Measurements from ENCODE around the gene MARCHF6. TPM values are rescaled to one million over a fixed set of nuclear protein-coding genes. Genes with fewer than 3 reads are reported as not detected.

The MARCHF6 gene, protein sequence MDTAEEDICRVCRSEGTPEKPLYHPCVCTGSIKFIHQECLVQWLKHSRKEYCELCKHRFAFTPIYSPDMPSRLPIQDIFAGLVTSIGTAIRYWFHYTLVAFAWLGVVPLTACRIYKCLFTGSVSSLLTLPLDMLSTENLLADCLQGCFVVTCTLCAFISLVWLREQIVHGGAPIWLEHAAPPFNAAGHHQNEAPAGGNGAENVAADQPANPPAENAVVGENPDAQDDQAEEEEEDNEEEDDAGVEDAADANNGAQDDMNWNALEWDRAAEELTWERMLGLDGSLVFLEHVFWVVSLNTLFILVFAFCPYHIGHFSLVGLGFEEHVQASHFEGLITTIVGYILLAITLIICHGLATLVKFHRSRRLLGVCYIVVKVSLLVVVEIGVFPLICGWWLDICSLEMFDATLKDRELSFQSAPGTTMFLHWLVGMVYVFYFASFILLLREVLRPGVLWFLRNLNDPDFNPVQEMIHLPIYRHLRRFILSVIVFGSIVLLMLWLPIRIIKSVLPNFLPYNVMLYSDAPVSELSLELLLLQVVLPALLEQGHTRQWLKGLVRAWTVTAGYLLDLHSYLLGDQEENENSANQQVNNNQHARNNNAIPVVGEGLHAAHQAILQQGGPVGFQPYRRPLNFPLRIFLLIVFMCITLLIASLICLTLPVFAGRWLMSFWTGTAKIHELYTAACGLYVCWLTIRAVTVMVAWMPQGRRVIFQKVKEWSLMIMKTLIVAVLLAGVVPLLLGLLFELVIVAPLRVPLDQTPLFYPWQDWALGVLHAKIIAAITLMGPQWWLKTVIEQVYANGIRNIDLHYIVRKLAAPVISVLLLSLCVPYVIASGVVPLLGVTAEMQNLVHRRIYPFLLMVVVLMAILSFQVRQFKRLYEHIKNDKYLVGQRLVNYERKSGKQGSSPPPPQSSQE
- total RNA-seq (2013): 29.9 TPM
- polyA plus RNA-seq (10 to 100 TPM; 24.0 to 90.1 (median 31.0) TPM), polyA minus RNA-seq (25.5 and 36.3 TPM in 2 replicates), total RNA-seq (120 to 375 (median 139) reads per million in 11 experiments)

DNA sequence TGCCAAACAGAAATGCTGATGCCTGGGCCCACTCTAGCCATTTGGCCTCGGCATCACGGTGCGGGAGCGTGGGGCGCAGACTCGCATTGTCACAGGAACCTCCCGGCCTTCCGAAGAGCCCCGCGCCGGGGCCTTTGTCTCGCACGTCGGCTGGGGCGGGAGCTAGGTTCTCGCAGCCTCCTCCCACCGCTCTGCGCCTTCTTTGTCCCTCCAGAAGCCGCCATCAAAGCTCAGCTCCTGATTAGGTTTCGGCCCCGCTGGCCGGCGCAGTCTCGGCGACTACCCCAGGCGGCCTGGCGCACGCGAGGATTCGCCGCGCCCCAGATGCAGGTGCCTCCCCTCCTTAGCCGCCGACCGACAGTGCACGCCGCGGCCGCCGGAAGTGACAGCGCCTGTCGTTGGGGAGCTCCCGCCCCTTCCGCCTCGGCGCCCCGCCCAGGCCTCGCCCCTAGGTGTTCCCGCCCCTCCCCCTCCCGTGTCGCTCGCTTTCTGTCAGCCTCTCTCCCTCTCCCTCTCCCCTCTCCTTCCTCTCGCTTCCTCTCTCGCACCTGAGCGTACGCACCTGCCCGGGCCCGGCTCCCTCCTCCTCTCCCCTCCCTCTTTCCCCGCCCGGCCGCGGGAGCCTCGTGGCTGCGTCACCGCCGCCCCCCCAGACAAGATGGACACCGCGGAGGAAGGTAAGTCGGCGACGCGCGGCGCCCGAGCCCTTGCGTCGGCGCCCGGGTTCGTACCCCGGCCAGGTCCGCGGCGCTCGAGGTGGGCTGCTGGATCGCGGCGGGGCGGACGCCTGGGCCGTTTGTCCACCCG is at the start of gene MARCHF6:
MARCHF6 (plus strand) TSS at position 455 of the 807 bp plus-strand sequence; CDS start at position 659, 204 bp downstream.
- Mint-ChIP-seq H3K36me3 (peaks cover 2% of the 10 kb centered on the region in 2 donors), H3K27ac (peak within 1 kb of the TSS; percentile 95 to 100 (median 98)), H3K27me3 (ENCODE audit: low read depth in 3 of 3) (peaks cover 0 to 3% (median 0%) of the 10 kb centered on the region in 3 donors), H3K9me3 (no peaks in the 10 kb centered on the region), H3K4me1 (peaks cover 33% of the 10 kb centered on the region), H3K4me3 (peak within 1 kb of the TSS; percentile 100)
- Histone ChIP-seq H3K27me3 (ENCODE audit: control insufficient read depth in 2 of 2, insufficient read depth in 2 of 2, low read length in 2 of 2) (no peaks in the 10 kb centered on the region), H3K27ac (ENCODE audit: low read depth in 1 of 2, low read length in 2 of 2) (peak within 1 kb of the TSS; percentile 98), H3K4me1 (ENCODE audit: control insufficient read depth in 1 of 2, insufficient read depth in 2 of 2, low read length in 2 of 2) (peaks cover 25 to 41% of the 10 kb centered on the region in 2 donors), H3K36me3 (replicated peaks in 1 of 2; ENCODE audit: control insufficient read depth in 1 of 2, insufficient read depth in 2 of 2, low read length in 2 of 2) (no peaks in the 10 kb centered on the region), H3K4me2 (replicated peaks; ENCODE audit: extremely low read depth, low read length, poor library complexity, severe bottlenecking) (peak within 1 kb of the TSS; percentile 97), H4K20me1 (ENCODE audit: insufficient read depth, low read length) (peaks cover 37% of the 10 kb centered on the region), H3K4me3 (replicated peaks in 1 of 3; ENCODE audit: low read depth in 2 of 3, low read length in 3 of 3) (peak within 1 kb of the TSS; percentile 85 to 91 (median 89)), H2AFZ (ENCODE audit: insufficient read depth, low read depth, low read length, poor library complexity, severe bottlenecking) (peak within 1 kb of the TSS; percentile 68), H3K9ac (ENCODE audit: insufficient read depth, low read length, poor library complexity, severe bottlenecking) (peak within 1 kb of the TSS; percentile 93), H3K79me2 (ENCODE audit: insufficient read depth, low read length) (peaks cover 61% of the 10 kb centered on the region), H3K9me3 (replicated peaks in 1 of 2; ENCODE audit: control insufficient read depth in 1 of 2, insufficient read depth in 1 of 2, low read length in 2 of 2) (no peaks in the 10 kb centered on the region)
- peak; percentile 84 to 89 (median 88) for DNase-seq
- TF ChIP-seq, protein P1, sequence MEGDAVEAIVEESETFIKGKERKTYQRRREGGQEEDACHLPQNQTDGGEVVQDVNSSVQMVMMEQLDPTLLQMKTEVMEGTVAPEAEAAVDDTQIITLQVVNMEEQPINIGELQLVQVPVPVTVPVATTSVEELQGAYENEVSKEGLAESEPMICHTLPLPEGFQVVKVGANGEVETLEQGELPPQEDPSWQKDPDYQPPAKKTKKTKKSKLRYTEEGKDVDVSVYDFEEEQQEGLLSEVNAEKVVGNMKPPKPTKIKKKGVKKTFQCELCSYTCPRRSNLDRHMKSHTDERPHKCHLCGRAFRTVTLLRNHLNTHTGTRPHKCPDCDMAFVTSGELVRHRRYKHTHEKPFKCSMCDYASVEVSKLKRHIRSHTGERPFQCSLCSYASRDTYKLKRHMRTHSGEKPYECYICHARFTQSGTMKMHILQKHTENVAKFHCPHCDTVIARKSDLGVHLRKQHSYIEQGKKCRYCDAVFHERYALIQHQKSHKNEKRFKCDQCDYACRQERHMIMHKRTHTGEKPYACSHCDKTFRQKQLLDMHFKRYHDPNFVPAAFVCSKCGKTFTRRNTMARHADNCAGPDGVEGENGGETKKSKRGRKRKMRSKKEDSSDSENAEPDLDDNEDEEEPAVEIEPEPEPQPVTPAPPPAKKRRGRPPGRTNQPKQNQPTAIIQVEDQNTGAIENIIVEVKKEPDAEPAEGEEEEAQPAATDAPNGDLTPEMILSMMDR (IDR thresholded peaks at IDR 0.05): no peak
- under 1% methylated on average over 90 of the region's 92 CpGs for WGBS (ENCODE audit: insufficient coverage)
- intact Hi-C loops (cut with micrococcal nuclease): loop anchor here in 1 of 2 donors (2.0 to 10.0 kb wide), 4 partner anchors 69 to 281 kb away; partner anchors contain the start of genes ATPSCKMT and ROPN1L

Data from CD14-positive monocyte (primary cell).